K562 (cell line): ENCODE results near the gene OR4D2. TPM values are rescaled to one million over a fixed set of nuclear protein-coding genes. Genes with fewer than 3 reads are reported as not detected.

Experiments used
- ATAC-seq: fragments of 200-7000 bp; cut with Tn5 transposase; 3 replicates; pipeline ENCODE4 v1.9.1; 2020; ENCODE audit warnings: moderate library complexity
- BruUV-seq: library from RNA; stranded (reverse); fragments of 400-500 nt; replicated peaks from 2 replicates; lab custom pipeline; 2021; lab: Mats Ljungman, UMichigan
- CTCF ChIA-PET: fragments of 300-600 bp; formaldehyde crosslinking; extraction: SDS; loops from one replicate; lab custom pipeline; 2021; ENCODE audit warnings: low intra/inter-chr PET ratio; lab: Yijun Ruan, JAX
- POLR2A ChIA-PET: fragments of 300-600, 350-650 bp; sonication (Branson Sonifier 250); formaldehyde crosslinking; extraction: SDS; loops from one replicate; lab custom pipeline; 2021; ENCODE audit warnings: antibody characterized with exemption, inconsistent platforms; lab: Yijun Ruan, JAX
- DNase-seq, 4 experiments: peaks; one replicate each; pipeline versions ENCODE4 v3.0.0 to v3.0.0-alpha.2; 2011 to 2018; ENCODE audit warnings: low spot score in 3 of 4, mixed read lengths in 3 of 4; ENCODE audit errors: extremely low read depth in 1 of 4
- FAIRE-seq: peaks from 2 replicates; lab custom pipeline; 2011; peaks lifted over from hg19 to GRCh38; lab: Jason Lieb, UNC
- H2AFZ ChIP-seq: 2 replicates; pipeline ENCODE4 v1.6.0; 2011; ENCODE audit warnings: low read depth, low read length, control low read depth, inconsistent platforms
- H3K27ac ChIP-seq: fragments of 200-600 bp; 3 replicates; pipeline ENCODE4 v1.8.0; 2011; ENCODE audit warnings: low read depth, mild to moderate bottlenecking, control low read depth, inconsistent platforms, low read length, moderate library complexity, mixed read lengths; ENCODE audit errors: extremely low read depth
- H3K27me3 ChIP-seq, 2 experiments: fragments of 300-600 bp in 1 of 2; 2 replicates in 1 of 2; 3 replicates in 1 of 2; pipeline versions ENCODE4 v1.6.0 to v1.8.0; 2011; ENCODE audit warnings: inconsistent platforms in 2 of 2, low read length in 2 of 2, mild to moderate bottlenecking in 1 of 2, mixed read lengths in 1 of 2, moderate library complexity in 1 of 2; ENCODE audit not compliant: control insufficient read depth in 2 of 2, insufficient read depth in 2 of 2
- H3K36me3 ChIP-seq: fragments of 300-600 bp; 3 replicates; pipeline ENCODE4 v1.8.0; 2011; ENCODE audit warnings: mild to moderate bottlenecking, low read length, inconsistent platforms; ENCODE audit not compliant: control insufficient read depth, insufficient read depth
- H3K4me1 ChIP-seq, 2 experiments: fragments of 200-600 bp in 1 of 2; replicated peaks in 1 of 2; 2 replicates in 1 of 2; 3 replicates in 1 of 2; pipeline versions ENCODE4 v1.5.1 to v1.8.0; 2011; ENCODE audit warnings: inconsistent platforms in 2 of 2, low read length in 2 of 2, mild to moderate bottlenecking in 1 of 2, mixed read lengths in 1 of 2, moderate library complexity in 1 of 2; ENCODE audit not compliant: control insufficient read depth in 2 of 2, insufficient read depth in 2 of 2
- H3K4me2 ChIP-seq: 2 replicates; pipeline ENCODE4 v1.6.1; 2011; ENCODE audit warnings: low read length, control low read depth, inconsistent platforms, mixed read lengths; ENCODE audit not compliant: insufficient read depth
- H3K4me3 ChIP-seq: fragments of 200-600 bp; sonication (generic), shearing (Covaris generic); 2 replicates; pipeline ENCODE4 v1.5.1; 2016; ENCODE audit warnings: control low read depth, inconsistent platforms
- H3K79me2 ChIP-seq: fragments of 200-600 bp; 3 replicates; pipeline ENCODE4 v1.8.0; 2011; ENCODE audit warnings: low read length, inconsistent platforms; ENCODE audit not compliant: control insufficient read depth, insufficient read depth
- H3K9ac ChIP-seq, 2 experiments: 2 replicates each; pipeline versions ENCODE4 v1.6.0 to v1.6.1; 2011; ENCODE audit warnings: low read depth in 2 of 2, low read length in 2 of 2, control low read depth in 1 of 2, inconsistent platforms in 1 of 2, mild to moderate bottlenecking in 1 of 2, mixed read lengths in 1 of 2; ENCODE audit not compliant: insufficient read depth in 1 of 2
- H3K9me1 ChIP-seq: one replicate; pipeline ENCODE4 v1.6.0; 2011; ENCODE audit warnings: inconsistent platforms, mild to moderate bottlenecking, low read length, moderate library complexity; ENCODE audit not compliant: control insufficient read depth, insufficient read depth
- H3K9me3 ChIP-seq: replicated peaks from 2 replicates; pipeline ENCODE4 v1.5.1; 2011; ENCODE audit warnings: low read depth, low read length, inconsistent platforms; ENCODE audit not compliant: control insufficient read depth, insufficient read depth
- H4K20me1 ChIP-seq: replicated peaks from 2 replicates; pipeline ENCODE4 v1.6.1; 2011; ENCODE audit warnings: low read length, inconsistent platforms, mixed read lengths; ENCODE audit not compliant: control insufficient read depth, insufficient read depth
- ASH1L ChIP-seq: fragments of 450-650 bp; IDR thresholded peaks from 2 replicates; pipeline ENCODE4 v1.6.1; 2018; ENCODE audit warnings: borderline replicate concordance, mild to moderate bottlenecking, low read depth; ENCODE audit not compliant: partially characterized antibody
- CBX8 ChIP-seq: fragments of 200-600 bp; sonication (generic); IDR thresholded peaks from 2 replicates; pipeline ENCODE4 v1.6.1; 2012; ENCODE audit warnings: borderline replicate concordance, mixed run types, low read depth, mild to moderate bottlenecking, moderate library complexity, mixed read lengths, low read length, control low read depth, inconsistent platforms; ENCODE audit not compliant: poor library complexity, severe bottlenecking; ENCODE audit errors: extremely low read depth
- FUS ChIP-seq: fragments of 200-400 bp; formaldehyde crosslinking; optimal IDR thresholded peaks from 2 replicates; pipeline ENCODE3; 2017; ENCODE audit warnings: low read depth, low read length
- NR2C1 ChIP-seq, 2 experiments: fragments of 450-650 bp; IDR thresholded peaks; 2 replicates each; pipeline ENCODE4 v1.6.1; 2017; ENCODE audit warnings: mild to moderate bottlenecking in 2 of 2, antibody characterized with exemption in 1 of 2, inconsistent platforms in 1 of 2, missing compliant biosample characterization in 1 of 2, missing genetic modification characterization in 1 of 2
- PML ChIP-seq: IDR thresholded peaks from 2 replicates; pipeline ENCODE4 v1.6.1; 2012; ENCODE audit warnings: low read length, inconsistent platforms
- TAF9B ChIP-seq: fragments of 450-650 bp; IDR thresholded peaks from 2 replicates; pipeline ENCODE4 v1.6.1; 2018; ENCODE audit warnings: mild to moderate bottlenecking; ENCODE audit not compliant: partially characterized antibody
- VEZF1 ChIP-seq: fragments of 200-800 bp; sonication (Bioruptor generic); IDR thresholded peaks from 2 replicates; pipeline ENCODE4 v1.6.1; 2017; ENCODE audit warnings: missing genetic modification characterization, missing compliant biosample characterization
- ZFX ChIP-seq: sonication (generic); formaldehyde crosslinking; IDR thresholded peaks from 2 replicates; pipeline ENCODE4 v1.8.0; 2022; ENCODE audit warnings: mild to moderate bottlenecking, missing genetic modification reagents, moderate library complexity
- ZNF79 ChIP-seq: fragments of 250-450 bp; sonication (Bioruptor Pico); IDR thresholded peaks from 2 replicates; pipeline ENCODE4 v1.4.0; 2020; ENCODE audit warnings: low read depth, mild to moderate bottlenecking, moderate library complexity
- ZSCAN29 ChIP-seq: fragments of 450-650 bp; IDR thresholded peaks from 2 replicates; pipeline ENCODE4 v1.6.1; 2017
- WGBS: fragments of 100-300 bp; shearing (Covaris generic); methylation state at CpG from one replicate; pipeline ENCODE4 v1.1.6; 2016; ENCODE audit warnings: low coverage, mixed read lengths; ENCODE audit not compliant: insufficient coverage; ENCODE audit errors: missing lambda C conversion rate; 5-methylcytosine and 5-hydroxymethylcytosine counted together
- in situ Hi-C: fragments of 300-500 bp; cut with MboI; formaldehyde crosslinking; loops from 4 replicates; pipeline ENCODE4 v1.15.0; 2018; ENCODE audit warnings: inconsistent platforms, mixed read lengths
- intact Hi-C: fragments of 100-400 bp; cut with micrococcal nuclease; formaldehyde crosslinking; loops from 2 replicates; pipeline ENCODE4 v1.14.2; 2022
- polyA plus RNA-seq, 8 experiments: library from polyadenylated mRNA; depleted of rRNA in 4 of 8; stranded (reverse) in 5 of 8; unstranded in 3 of 8; fragments of >200 nt; fragmentation: Nextera tagmentation in 2 of 8; fragmentation: Illumina TruSeq in 1 of 8; extraction: Ambion mirVana in 2 of 8; extraction: Trizol in 1 of 8; gene quantifications; 2 replicates each; pipeline versions ENCODE4 v1.2.1 to v1.2.3, GENCODE V29; 2011 to 2014; ENCODE audit warnings: inconsistent platforms in 1 of 8, missing spikeins in 1 of 8
- total RNA-seq, 7 experiments: library from RNA; depleted of rRNA in 6 of 7; stranded (reverse); fragments of >200 nt in 6 of 7; fragmentation: Illumina TruSeq in 2 of 7; extraction: Trizol in 2 of 7; gene quantifications; 2 replicates each; pipeline versions ENCODE4 v1.2.1 to v1.2.3, GENCODE V29; 2011 to 2021; ENCODE audit warnings: low replicate concordance in 1 of 7
- TF ChIP-seq, protein P1 (sequence below): sonication (generic); formaldehyde crosslinking; IDR thresholded peaks from 2 replicates; pipeline ENCODE4 v1.8.0; 2022; ENCODE audit warnings: mild to moderate bottlenecking, missing genetic modification reagents

Gene OR4D2
- total and polyA plus RNA-seq, 9 of the 15 experiments (the other 6 are each of a cell fraction or from before 2014, with no cell fraction given), result not detected

- TF ChIP-seq ZFX (CRISPR knock-in tag) (no peak), VEZF1 (CRISPR knock-in tag) (no peak)
Measured at GRCh38 chr17:58186591-58186990, 19.8 kb downstream of the OR4D2 start (continued).

- no peaks in the 10 kb centered on the region for H4K20me1 ChIP-seq
- H3K36me3 ChIP-seq, result no peaks in the 10 kb centered on the region
- in situ Hi-C loops, result no loop called here
Measured at GRCh38 chr17:58187063-58187462, 20.3 kb downstream of the OR4D2 start.

More at GRCh38 chr17:58187063-58187462, 20.3 kb downstream of the OR4D2 start:
- DNase-seq (no peak), ATAC-seq (no peak), FAIRE-seq (no peak)
- POLR2A ChIA-PET, result interaction anchor here (0.7 kb wide), 1 partner anchor 194 kb away, joined by 3 read pairs; no protein-coding TSS in a partner anchor
- Histone ChIP-seq H3K4me3 (no peak overlapping the region), H2AFZ (no peak overlapping the region), H3K27me3 (no peaks in the 10 kb centered on the region; a peak in 1 of 5 replicates), H3K9me3 (no peaks in the 10 kb centered on the region), H3K4me2 (no peak overlapping the region), H3K9ac (no peak overlapping the region), H3K9me1 (no peaks in the 10 kb centered on the region), H3K79me2 (no peaks in the 10 kb centered on the region), H3K4me1 (peaks cover 46 to 47% of the 10 kb centered on the region in 2 experiments), H3K27ac (no peak overlapping the region)
- CTCF ChIA-PET, result no interaction called here
- 57% methylated on average over 6 of the region's 6 CpGs for WGBS
- TF ChIP-seq ASH1L (no peak), PML (no peak), FUS (no peak), CBX8 (no peak), ZSCAN29 (no peak), ZNF79 (CRISPR knock-in tag) (no peak), TAF9B (no peak), NR2C1 (IDR thresholded peaks at IDR 0.05) (no peak), NR2C1 (tag; IDR thresholded peaks at IDR 0.05) (no peak)
- TF ChIP-seq, protein P1, sequence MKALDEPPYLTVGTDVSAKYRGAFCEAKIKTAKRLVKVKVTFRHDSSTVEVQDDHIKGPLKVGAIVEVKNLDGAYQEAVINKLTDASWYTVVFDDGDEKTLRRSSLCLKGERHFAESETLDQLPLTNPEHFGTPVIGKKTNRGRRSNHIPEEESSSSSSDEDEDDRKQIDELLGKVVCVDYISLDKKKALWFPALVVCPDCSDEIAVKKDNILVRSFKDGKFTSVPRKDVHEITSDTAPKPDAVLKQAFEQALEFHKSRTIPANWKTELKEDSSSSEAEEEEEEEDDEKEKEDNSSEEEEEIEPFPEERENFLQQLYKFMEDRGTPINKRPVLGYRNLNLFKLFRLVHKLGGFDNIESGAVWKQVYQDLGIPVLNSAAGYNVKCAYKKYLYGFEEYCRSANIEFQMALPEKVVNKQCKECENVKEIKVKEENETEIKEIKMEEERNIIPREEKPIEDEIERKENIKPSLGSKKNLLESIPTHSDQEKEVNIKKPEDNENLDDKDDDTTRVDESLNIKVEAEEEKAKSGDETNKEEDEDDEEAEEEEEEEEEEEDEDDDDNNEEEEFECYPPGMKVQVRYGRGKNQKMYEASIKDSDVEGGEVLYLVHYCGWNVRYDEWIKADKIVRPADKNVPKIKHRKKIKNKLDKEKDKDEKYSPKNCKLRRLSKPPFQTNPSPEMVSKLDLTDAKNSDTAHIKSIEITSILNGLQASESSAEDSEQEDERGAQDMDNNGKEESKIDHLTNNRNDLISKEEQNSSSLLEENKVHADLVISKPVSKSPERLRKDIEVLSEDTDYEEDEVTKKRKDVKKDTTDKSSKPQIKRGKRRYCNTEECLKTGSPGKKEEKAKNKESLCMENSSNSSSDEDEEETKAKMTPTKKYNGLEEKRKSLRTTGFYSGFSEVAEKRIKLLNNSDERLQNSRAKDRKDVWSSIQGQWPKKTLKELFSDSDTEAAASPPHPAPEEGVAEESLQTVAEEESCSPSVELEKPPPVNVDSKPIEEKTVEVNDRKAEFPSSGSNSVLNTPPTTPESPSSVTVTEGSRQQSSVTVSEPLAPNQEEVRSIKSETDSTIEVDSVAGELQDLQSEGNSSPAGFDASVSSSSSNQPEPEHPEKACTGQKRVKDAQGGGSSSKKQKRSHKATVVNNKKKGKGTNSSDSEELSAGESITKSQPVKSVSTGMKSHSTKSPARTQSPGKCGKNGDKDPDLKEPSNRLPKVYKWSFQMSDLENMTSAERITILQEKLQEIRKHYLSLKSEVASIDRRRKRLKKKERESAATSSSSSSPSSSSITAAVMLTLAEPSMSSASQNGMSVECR (CRISPR knock-in tag), result no peak
- no TSS peak for BruUV-seq
- intact Hi-C loops, result no loop called here
